SK-N-SH (cell line): ENCODE results near the gene IL20.

ENCODE experiments used
- GABPA ChIP-seq: IDR thresholded peaks from 2 replicates; pipeline ENCODE4 v1.4.0; 2012; ENCODE audit warnings: low read depth, mild to moderate bottlenecking
- JUND ChIP-seq: IDR thresholded peaks from 2 replicates; pipeline ENCODE4 v1.4.0; 2012
- MEF2A ChIP-seq: IDR thresholded peaks from 2 replicates; pipeline ENCODE4 v1.4.0; 2012; ENCODE audit warnings: low read depth, borderline replicate concordance
- POLR2AphosphoS5 ChIP-seq: IDR thresholded peaks from 2 replicates; pipeline ENCODE4 v1.6.1; 2012; ENCODE audit warnings: low read depth, low read length
- TCF12 ChIP-seq: IDR thresholded peaks from 2 replicates; pipeline ENCODE4 v1.4.0; 2012
- TF ChIP-seq, protein P1 (sequence below): fragments of 200-600 bp; sonication (generic); IDR thresholded peaks from 2 replicates; pipeline ENCODE4 v1.6.1; 2017; ENCODE audit warnings: antibody characterized with exemption, mild to moderate bottlenecking, moderate library complexity
- TF ChIP-seq, protein P2 (sequence below): IDR thresholded peaks from 2 replicates; pipeline ENCODE4 v1.4.0; 2012; ENCODE audit warnings: low read depth

DNA sequence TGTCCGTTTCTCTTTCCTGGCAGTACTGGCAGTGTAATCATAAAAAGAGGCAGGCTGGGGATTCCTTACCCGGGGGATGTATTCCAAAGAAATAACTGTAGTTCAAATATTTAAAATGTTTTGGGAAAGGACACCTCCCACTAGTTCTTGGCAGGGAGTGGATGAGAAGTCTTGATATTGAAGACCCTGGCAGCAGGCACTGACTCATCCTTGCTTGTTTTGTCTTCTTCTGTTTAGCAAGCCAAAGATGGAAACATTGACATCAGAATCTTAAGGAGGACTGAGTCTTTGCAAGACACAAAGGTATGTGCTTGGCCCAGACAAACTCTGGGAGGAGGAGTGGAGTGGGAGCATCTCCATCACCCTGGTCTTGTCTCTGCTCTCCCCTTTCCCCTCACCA, 639 bp downstream of the IL20 start:
- TF ChIP-seq MEF2A: no peak
- no peak for TF ChIP-seq TCF12
- TF ChIP-seq, protein P1, sequence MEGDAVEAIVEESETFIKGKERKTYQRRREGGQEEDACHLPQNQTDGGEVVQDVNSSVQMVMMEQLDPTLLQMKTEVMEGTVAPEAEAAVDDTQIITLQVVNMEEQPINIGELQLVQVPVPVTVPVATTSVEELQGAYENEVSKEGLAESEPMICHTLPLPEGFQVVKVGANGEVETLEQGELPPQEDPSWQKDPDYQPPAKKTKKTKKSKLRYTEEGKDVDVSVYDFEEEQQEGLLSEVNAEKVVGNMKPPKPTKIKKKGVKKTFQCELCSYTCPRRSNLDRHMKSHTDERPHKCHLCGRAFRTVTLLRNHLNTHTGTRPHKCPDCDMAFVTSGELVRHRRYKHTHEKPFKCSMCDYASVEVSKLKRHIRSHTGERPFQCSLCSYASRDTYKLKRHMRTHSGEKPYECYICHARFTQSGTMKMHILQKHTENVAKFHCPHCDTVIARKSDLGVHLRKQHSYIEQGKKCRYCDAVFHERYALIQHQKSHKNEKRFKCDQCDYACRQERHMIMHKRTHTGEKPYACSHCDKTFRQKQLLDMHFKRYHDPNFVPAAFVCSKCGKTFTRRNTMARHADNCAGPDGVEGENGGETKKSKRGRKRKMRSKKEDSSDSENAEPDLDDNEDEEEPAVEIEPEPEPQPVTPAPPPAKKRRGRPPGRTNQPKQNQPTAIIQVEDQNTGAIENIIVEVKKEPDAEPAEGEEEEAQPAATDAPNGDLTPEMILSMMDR: no peak
- TF ChIP-seq JUND: no peak
- TF ChIP-seq, protein P2, sequence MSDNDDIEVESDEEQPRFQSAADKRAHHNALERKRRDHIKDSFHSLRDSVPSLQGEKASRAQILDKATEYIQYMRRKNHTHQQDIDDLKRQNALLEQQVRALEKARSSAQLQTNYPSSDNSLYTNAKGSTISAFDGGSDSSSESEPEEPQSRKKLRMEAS: no peak
- TF ChIP-seq GABPA: no peak
- TF ChIP-seq POLR2AphosphoS5: no peak
